HEK293 (cell line): Measurements from ENCODE around the gene CRELD1.

Experiments
- CTCF ChIA-PET: fragments of 350-600 bp; formaldehyde crosslinking; extraction: SDS; loops from one replicate; lab custom pipeline; 2021; ENCODE audit warnings: antibody characterized with exemption; lab: Yijun Ruan, JAX
- POLR2A ChIA-PET: fragments of 300-600 bp; formaldehyde crosslinking; extraction: SDS; loops from one replicate; lab custom pipeline; 2020; ENCODE audit warnings: antibody characterized with exemption, inconsistent platforms; lab: Yijun Ruan, JAX
- H3K27ac ChIP-seq: fragments of 200-500 bp; sonication (Bioruptor generic); 2 replicates; pipeline ENCODE4 v1.5.1; 2014; ENCODE audit warnings: low read depth, low read length, control low read depth, inconsistent platforms; ENCODE audit errors: extremely low read depth
- H3K36me3 ChIP-seq, 2 experiments: fragments of 200-500 bp in 1 of 2; sonication (Bioruptor generic) in 1 of 2; 1 replicate in 1 of 2; 2 replicates in 1 of 2; pipeline ENCODE4 v1.5.1; 2014 to 2017; ENCODE audit warnings: inconsistent platforms in 2 of 2, low read length in 2 of 2; ENCODE audit not compliant: control insufficient read depth in 2 of 2, insufficient read depth in 1 of 2
- H3K4me1 ChIP-seq: fragments of 200-500 bp; sonication (Bioruptor generic); 2 replicates; pipeline ENCODE4 v1.5.1; 2014; ENCODE audit warnings: mild to moderate bottlenecking, low read length, inconsistent platforms; ENCODE audit not compliant: control insufficient read depth, insufficient read depth
- H3K4me3 ChIP-seq: 2 replicates; pipeline ENCODE4 v1.5.1; 2011; ENCODE audit warnings: low read depth, mild to moderate bottlenecking, control low read depth, low read length, moderate library complexity
- H3K9me3 ChIP-seq: fragments of 200-500 bp; sonication (Bioruptor generic); 2 replicates; pipeline ENCODE4 v1.5.1; 2014; ENCODE audit warnings: low read depth, low read length, inconsistent platforms; ENCODE audit not compliant: control insufficient read depth, insufficient read depth
- PRDM2 ChIP-seq: fragments of 450-650 bp; formaldehyde crosslinking; IDR thresholded peaks from 2 replicates; pipeline ENCODE4 v1.5.1; 2016; ENCODE audit warnings: missing biosample characterization, missing genetic modification characterization, borderline replicate concordance
- TCF7L2 ChIP-seq: IDR thresholded peaks from 2 replicates; pipeline ENCODE4 v1.6.1; 2011; ENCODE audit warnings: low read depth, mild to moderate bottlenecking, inconsistent platforms, low read length, moderate library complexity, borderline replicate concordance
- ZEB2 ChIP-seq: fragments of 450-650 bp; formaldehyde crosslinking; IDR thresholded peaks from 2 replicates; pipeline ENCODE4 v1.5.1; 2016; ENCODE audit warnings: missing biosample characterization, missing genetic modification characterization
- ZNF114 ChIP-seq: fragments of 450-650 bp; formaldehyde crosslinking; IDR thresholded peaks from 2 replicates; pipeline ENCODE4 v1.5.0; 2017; ENCODE audit warnings: missing biosample characterization, missing genetic modification characterization
- ZNF133 ChIP-seq: fragments of 450-650 bp; formaldehyde crosslinking; IDR thresholded peaks from 2 replicates; pipeline ENCODE4 v1.5.1; 2016; ENCODE audit warnings: missing biosample characterization, missing genetic modification characterization
- ZNF16 ChIP-seq: fragments of 450-650 bp; formaldehyde crosslinking; IDR thresholded peaks from 2 replicates; pipeline ENCODE4 v1.5.1; 2016; ENCODE audit warnings: low read depth, missing biosample characterization, missing genetic modification characterization
- ZNF169 ChIP-seq: fragments of 450-650 bp; formaldehyde crosslinking; IDR thresholded peaks from 2 replicates; pipeline ENCODE4 v1.5.1; 2016; ENCODE audit warnings: missing biosample characterization, missing genetic modification characterization
- ZNF202 ChIP-seq: fragments of 450-650 bp; formaldehyde crosslinking; IDR thresholded peaks from 2 replicates; pipeline ENCODE4 v1.5.1; 2016; ENCODE audit warnings: missing biosample characterization, missing genetic modification characterization, borderline replicate concordance
- ZNF354C ChIP-seq: fragments of 450-650 bp; formaldehyde crosslinking; IDR thresholded peaks from 2 replicates; pipeline ENCODE4 v1.5.1; 2016; ENCODE audit warnings: missing biosample characterization, missing genetic modification characterization, low read depth, borderline replicate concordance
- ZNF37A ChIP-seq: fragments of 450-650 bp; IDR thresholded peaks from 2 replicates; pipeline ENCODE4 v1.5.1; 2018; ENCODE audit warnings: missing biosample characterization, missing genetic modification characterization
- ZNF423 ChIP-seq: fragments of 450-650 bp; formaldehyde crosslinking; IDR thresholded peaks from 2 replicates; pipeline ENCODE4 v1.5.1; 2016; ENCODE audit warnings: missing biosample characterization, missing genetic modification characterization
- ZNF571 ChIP-seq: fragments of 450-650 bp; formaldehyde crosslinking; IDR thresholded peaks from 2 replicates; pipeline ENCODE4 v1.5.0; 2017; ENCODE audit warnings: missing biosample characterization, missing genetic modification characterization
- ZNF600 ChIP-seq: fragments of 450-650 bp; formaldehyde crosslinking; IDR thresholded peaks from 2 replicates; pipeline ENCODE4 v1.5.1; 2016; ENCODE audit warnings: missing biosample characterization, missing genetic modification characterization
- ZNF623 ChIP-seq: fragments of 450-650 bp; formaldehyde crosslinking; IDR thresholded peaks from 2 replicates; pipeline ENCODE4 v1.5.1; 2016; ENCODE audit warnings: missing biosample characterization, missing genetic modification characterization
- ZNF629 ChIP-seq: fragments of 450-650 bp; formaldehyde crosslinking; IDR thresholded peaks from 2 replicates; pipeline ENCODE4 v1.5.1; 2017; ENCODE audit warnings: missing biosample characterization, missing genetic modification characterization

Gene CRELD1

GRCh38 chr3:9913601-9914000, 20.0 kb upstream of the CRELD1 start (continued):
- no peak for TF ChIP-seq PRDM2
- no peak for TF ChIP-seq ZNF423 (tag by site-specific recombination)
- TF ChIP-seq ZNF169 (tag by site-specific recombination): no peak
- TF ChIP-seq, all 188 proteins: peak for 0

- ChIA-PET CTCF (interaction anchor here (1.1 kb wide), 1 partner anchor 59 kb away, joined by 3 read pairs; no protein-coding TSS in a partner anchor), POLR2A (interaction anchor here (0.6 kb wide), 2 partner anchors 12 to 750 kb away, joined by 4 to 8 read pairs; no protein-coding TSS in a partner anchor)
Observed at GRCh38 chr3:9914011-9914410, 19.6 kb upstream of the CRELD1 start.

DNA sequence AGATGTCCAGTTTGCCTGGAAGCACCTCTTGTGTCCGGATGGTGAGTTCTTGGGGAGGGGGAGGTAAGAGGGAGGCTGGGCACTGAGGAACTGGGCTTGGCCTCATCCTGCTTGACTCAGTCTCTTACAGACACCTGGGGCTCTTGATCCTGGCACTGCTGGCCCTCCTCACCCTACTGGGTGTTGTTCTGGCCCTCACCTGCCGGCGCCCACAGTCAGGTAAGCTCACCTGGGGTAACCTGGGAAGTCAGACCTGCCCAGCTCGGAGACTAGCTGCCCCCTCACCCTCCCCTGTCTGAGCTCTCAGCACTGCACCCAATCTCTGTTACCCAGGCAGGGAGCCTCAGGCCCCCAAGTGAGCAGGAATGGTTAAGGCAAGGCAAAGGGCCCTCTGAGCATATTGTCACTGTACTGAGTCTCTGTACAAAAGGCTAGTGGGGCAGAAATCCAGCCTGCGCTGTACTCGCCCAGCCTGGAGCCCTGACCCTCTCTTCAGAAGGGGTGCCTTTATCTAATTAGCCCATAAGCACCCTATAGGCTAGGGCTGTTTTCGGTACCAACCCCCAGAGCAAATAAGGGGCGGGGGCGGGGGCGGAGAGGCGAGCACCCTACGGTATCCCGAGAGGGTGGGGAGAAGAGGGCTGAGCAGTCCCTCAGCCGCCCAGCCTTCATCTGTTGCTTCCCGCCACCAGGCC, 18.9 kb upstream of the CRELD1 start:
- H3K36me3 ChIP-seq: no peaks in the 10 kb centered on the region
- H3K9me3 ChIP-seq: no peaks in the 10 kb centered on the region
- ChIA-PET CTCF (no interaction called here), POLR2A (interaction anchor here (0.6 kb wide), 2 partner anchors 13 to 751 kb away, joined by 4 to 8 read pairs; no protein-coding TSS in a partner anchor)
- H3K4me1 ChIP-seq: peaks cover 19% of the 10 kb centered on the region
- no peak for TF ChIP-seq ZNF629
- peak; percentile 49; the same call in 1 of the 2 replicates for TF ChIP-seq ZEB2 (tag by site-specific recombination)
- TF ChIP-seq, all 188 proteins: peak for 1
- H3K27ac ChIP-seq: no peak overlapping the region
- H3K4me3 ChIP-seq: no peak overlapping the region

More at GRCh38 chr3:9914011-9914410, 19.6 kb upstream of the CRELD1 start:
- TF ChIP-seq ZNF37A (tag by site-specific recombination): no peak
- no peak for TF ChIP-seq ZNF354C (tag by site-specific recombination)
- no peak for TF ChIP-seq ZNF202 (tag by site-specific recombination)
- TF ChIP-seq ZNF16 (tag by site-specific recombination): no peak
- no peak for TF ChIP-seq ZNF133 (tag by site-specific recombination)
- no peak for TF ChIP-seq ZNF623 (tag by site-specific recombination)
- no peak for TF ChIP-seq ZNF600 (tag by site-specific recombination)
- no peak for TF ChIP-seq ZNF571 (tag by site-specific recombination)
- no peak for TF ChIP-seq TCF7L2
- TF ChIP-seq ZNF114: no peak
- H3K4me3 ChIP-seq: no peak overlapping the region
- no peaks in the 10 kb centered on the region for H3K9me3 ChIP-seq
- no peaks in the 10 kb centered on the region for H3K36me3 ChIP-seq
- H3K27ac ChIP-seq: no peak overlapping the region
- peaks cover 19% of the 10 kb centered on the region for H3K4me1 ChIP-seq
